Stimulated activated CD8-positive, alpha-beta memory T cell treated with anti-CD3 and anti-CD28 coated beads, Interleukin-2, amount 100 ng/mL, for 1 hour (primary cell): ENCODE results near the gene BOD1L1.

Experiments
- DNase-seq, 2 donors: peaks; one replicate each; pipeline ENCODE4 v3.0.0-alpha.2; 2020; ENCODE audit warnings: low read depth in 2 of 2

BOD1L1 gene

GRCh38 chr4:13539047-13539618 is 88.4 kb downstream of the BOD1L1 start:
- no peak for DNase-seq

- no peak for DNase-seq
These were observed 89.0 kb downstream of the BOD1L1 start for GRCh38 chr4:13538427-13538973.

- no peak for DNase-seq
These were observed 89.7 kb downstream of the BOD1L1 start for GRCh38 chr4:13537832-13538177.

- no peak for DNase-seq
These were observed 90.3 kb downstream of the BOD1L1 start for GRCh38 chr4:13537011-13537831.

- no peak for DNase-seq
These were observed 90.9 kb downstream of the BOD1L1 start for GRCh38 chr4:13536607-13537006.

- DNase-seq, result no peak
These were observed 91.7 kb downstream of the BOD1L1 start for GRCh38 chr4:13535708-13536361.

- DNase-seq, result no peak
These were observed 92.4 kb downstream of the BOD1L1 start for GRCh38 chr4:13535118-13535517.

GRCh38 chr4:13534344-13535063 is 93.0 kb downstream of the BOD1L1 start:
- DNase-seq, result no peak

GRCh38 chr4:13533670-13534343 is 93.7 kb downstream of the BOD1L1 start:
- no peak for DNase-seq

- no peak for DNase-seq
These were observed 95.9 kb downstream of the BOD1L1 start for GRCh38 chr4:13531625-13531998.

GRCh38 chr4:13530823-13531624 is 96.5 kb downstream of the BOD1L1 start:
- DNase-seq, result no peak

- DNase-seq, result no peak
These were observed 98.2 kb downstream of the BOD1L1 start for GRCh38 chr4:13529128-13529919.

- no peak for DNase-seq
These were observed 98.8 kb downstream of the BOD1L1 start for GRCh38 chr4:13528821-13529127.

GRCh38 chr4:13527981-13528820 is 99.3 kb downstream of the BOD1L1 start:
- DNase-seq, result no peak

GRCh38 chr4:13527192-13527980 is 100.1 kb downstream of the BOD1L1 start:
- DNase-seq, result no peak

GRCh38 chr4:13526658-13527057 is 100.9 kb downstream of the BOD1L1 start:
- no peak for DNase-seq

- DNase-seq, result no peak
These were observed 101.8 kb downstream of the BOD1L1 start for GRCh38 chr4:13525606-13526281.
